Erythroblast (primary cell): Measurements from ENCODE around the gene SMTN.
"Not testable (repeated sequence)": the region's sequence is repeated elsewhere in the genome, so short reads cannot be mapped to it uniquely, and the experiment has no call there.

Experiments used
- DNase-seq, 2 experiments: peaks; one replicate each; lab custom pipeline; 2025; lab: John Stamatoyannopoulos, UW
- GATA1 ChIP-seq: IDR thresholded peaks from 2 replicates; pipeline ENCODE4 v1.6.1; 2011; ENCODE audit warnings: low read depth, mild to moderate bottlenecking, control low read depth, low read length, moderate library complexity
- POLR2A ChIP-seq: IDR thresholded peaks from 2 replicates; pipeline ENCODE4 v1.6.1; 2011; ENCODE audit warnings: mild to moderate bottlenecking, low read length

The SMTN gene

DNA sequence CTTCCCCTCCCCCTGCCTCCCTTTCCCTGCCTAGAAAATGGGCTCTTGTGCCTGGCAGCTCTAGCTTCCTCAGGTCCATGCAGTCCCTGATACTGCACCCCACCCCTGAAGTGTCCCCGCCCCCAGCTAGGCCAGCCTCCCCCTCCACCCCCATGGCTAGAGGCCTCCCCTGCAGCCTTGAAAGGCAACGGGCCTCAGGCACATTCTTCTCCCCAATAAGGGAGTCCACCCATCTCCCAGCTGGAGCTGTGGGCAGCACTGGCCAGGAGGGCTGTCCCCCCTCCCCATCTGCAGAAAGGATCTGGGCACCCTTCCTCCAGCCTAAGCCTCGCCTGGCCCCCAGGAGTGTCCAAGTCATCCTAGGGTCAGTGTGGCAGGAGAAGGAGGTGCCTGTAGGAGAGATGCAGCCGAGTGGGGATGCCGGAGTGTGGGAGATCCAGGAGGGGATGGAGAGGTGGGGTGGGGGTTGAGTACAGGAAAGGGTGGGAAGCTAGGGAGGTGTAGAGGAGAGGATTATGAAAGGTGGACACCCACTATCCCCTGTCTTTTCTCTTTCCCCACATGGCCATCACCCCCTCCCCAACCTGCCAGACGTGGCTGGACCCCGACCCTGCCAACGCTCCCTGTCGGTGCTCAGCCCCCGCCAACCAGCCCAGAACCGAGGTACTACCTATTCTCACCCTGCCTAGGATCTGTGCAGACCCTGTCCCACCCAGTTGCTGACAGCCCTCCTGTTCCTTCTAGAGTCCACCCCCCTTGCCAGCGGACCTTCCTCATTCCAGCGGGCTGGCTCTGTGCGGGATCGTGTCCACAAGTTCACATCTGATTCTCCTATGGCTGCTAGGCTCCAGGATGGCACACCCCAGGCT lies 9.3 kb downstream of the SMTN start:
- TF ChIP-seq GATA1: no peak
- TF ChIP-seq POLR2A: no peak

DNA sequence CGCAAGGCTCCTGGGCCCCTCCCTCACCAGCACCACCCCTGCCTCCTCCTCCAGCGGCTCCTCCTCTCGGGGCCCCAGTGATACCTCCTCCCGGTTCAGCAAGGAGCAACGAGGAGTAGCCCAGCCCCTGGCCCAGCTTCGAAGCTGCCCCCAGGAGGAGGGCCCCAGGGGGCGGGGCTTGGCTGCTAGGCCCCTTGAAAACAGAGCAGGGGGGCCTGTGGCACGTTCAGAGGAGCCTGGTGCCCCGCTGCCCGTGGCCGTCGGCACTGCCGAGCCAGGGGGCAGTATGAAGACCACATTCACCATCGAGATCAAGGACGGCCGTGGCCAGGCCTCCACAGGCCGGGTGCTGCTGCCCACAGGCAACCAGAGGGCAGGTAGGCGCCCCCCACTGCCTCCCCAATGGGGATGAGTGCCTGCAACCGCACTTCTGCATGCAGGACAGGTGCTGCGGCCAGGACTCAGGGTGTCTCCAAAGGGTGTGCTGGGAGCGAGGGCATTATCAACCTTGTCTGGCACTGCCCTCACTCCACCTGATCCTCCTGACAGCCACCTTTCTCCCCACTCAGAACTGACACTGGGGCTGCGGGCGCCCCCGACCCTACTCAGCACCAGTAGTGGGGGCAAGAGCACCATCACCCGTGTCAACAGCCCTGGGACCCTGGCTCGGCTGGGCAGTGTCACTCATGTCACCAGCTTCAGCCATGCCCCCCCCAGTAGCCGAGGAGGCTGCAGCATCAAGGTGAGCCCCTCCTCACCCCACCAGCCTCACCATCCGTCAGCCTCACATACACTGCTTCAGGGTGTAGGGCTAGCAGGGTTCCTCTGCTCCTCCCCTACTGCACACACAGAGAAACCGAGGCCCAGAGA lies 10.2 kb downstream of the SMTN start:
- TF ChIP-seq POLR2A: no peak
- no peak for TF ChIP-seq GATA1
- no peak for DNase-seq

More for the DNA sequence above, 9.3 kb downstream of the SMTN start:
- DNase-seq: peak; percentile 34 to 53

- DNase-seq: no peak
- TF ChIP-seq GATA1 (no peak), POLR2A (no peak)
Measured at GRCh38 chr22:31092161-31092560, 11.0 kb downstream of the SMTN start.

GRCh38 chr22:31093086-31093850 lies 12.2 kb downstream of the SMTN start:
- TF ChIP-seq GATA1: no peak
- no peak for TF ChIP-seq POLR2A
- no peak for DNase-seq

DNA sequence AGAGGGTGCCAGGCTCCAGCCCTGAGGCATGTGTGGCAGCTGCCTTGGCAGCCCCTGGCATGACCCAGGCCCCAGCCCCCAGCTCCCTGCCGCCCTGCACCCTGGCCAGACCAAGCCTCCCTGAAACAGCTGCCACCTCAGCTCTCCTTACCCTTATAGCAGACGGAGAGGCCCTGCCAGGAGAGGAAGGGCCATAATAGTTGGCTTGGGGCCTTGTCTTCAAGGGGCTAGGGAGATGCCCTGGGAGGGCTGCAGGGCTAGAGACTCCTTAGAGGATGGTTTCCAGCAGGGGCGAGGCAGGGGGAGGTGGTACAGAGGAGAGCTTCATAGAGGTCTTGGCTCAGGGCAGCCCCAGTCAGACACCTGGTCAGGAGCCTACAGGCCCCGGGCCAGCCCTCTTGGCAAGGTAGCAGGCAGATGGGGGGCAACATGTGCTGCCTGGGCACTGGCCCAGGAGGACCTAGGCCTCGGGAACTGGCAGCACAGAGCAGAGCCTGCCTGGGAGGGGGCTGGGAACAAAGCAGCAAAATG lies 13.0 kb downstream of the SMTN start:
- no peak for DNase-seq
- no peak for TF ChIP-seq GATA1
- TF ChIP-seq POLR2A: no peak

- TF ChIP-seq POLR2A (no peak), GATA1 (no peak)
- DNase-seq: no peak
Measured at GRCh38 chr22:31094741-31095140, 13.6 kb downstream of the SMTN start.

- TF ChIP-seq GATA1 (no peak), POLR2A (no peak)
- DNase-seq: no peak
Measured at GRCh38 chr22:31095637-31096249, 14.6 kb downstream of the SMTN start.

DNA sequence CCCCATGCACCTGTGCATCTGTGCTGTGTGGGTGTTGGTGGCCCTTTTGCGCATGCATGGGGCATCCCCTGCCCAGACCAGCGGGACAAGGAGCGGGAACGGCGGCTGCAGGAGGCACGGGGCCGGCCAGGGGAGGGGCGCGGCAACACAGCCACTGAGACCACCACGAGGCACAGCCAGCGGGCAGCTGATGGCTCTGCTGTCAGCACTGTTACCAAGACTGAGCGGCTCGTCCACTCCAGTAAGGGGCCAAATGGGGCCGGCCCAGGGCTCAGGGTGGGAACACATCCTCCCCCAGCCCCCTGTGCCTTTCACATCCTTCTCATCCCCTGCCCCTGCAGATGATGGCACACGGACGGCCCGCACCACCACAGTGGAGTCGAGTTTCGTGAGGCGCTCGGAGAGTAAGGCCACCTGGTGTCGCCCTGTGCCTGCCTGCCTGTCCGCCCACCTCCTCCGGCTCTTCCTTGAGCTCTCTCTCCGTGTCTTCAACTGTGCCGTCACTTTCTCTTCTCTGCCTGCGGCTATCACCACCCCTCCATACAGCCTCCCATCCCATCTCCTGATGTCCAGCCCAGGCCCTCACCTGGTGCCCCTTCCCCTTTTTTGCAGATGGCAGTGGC lies 15.7 kb downstream of the SMTN start:
- TF ChIP-seq GATA1 (no peak), POLR2A (no peak)
- no peak for DNase-seq

DNA sequence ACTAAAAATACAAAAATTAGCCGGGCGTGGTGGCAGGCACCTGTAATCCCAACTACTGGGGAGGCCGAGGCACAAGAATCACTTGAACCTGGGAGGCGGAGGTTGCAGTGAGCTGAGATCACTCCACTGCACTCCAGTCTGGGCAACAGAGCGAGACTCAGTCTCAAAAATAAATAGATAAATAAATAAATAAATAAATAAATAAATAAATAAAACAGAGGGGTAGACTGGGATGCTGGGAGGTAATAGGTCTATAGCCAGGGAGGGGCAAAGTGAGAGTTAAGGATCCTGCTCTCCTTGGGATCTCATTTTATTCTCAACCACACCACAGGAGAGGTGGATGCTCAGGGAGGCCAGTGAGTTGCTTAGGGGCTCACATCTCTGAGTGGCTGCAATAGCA lies 16.4 kb downstream of the SMTN start:
- DNase-seq: not testable (repeated sequence)

DNA sequence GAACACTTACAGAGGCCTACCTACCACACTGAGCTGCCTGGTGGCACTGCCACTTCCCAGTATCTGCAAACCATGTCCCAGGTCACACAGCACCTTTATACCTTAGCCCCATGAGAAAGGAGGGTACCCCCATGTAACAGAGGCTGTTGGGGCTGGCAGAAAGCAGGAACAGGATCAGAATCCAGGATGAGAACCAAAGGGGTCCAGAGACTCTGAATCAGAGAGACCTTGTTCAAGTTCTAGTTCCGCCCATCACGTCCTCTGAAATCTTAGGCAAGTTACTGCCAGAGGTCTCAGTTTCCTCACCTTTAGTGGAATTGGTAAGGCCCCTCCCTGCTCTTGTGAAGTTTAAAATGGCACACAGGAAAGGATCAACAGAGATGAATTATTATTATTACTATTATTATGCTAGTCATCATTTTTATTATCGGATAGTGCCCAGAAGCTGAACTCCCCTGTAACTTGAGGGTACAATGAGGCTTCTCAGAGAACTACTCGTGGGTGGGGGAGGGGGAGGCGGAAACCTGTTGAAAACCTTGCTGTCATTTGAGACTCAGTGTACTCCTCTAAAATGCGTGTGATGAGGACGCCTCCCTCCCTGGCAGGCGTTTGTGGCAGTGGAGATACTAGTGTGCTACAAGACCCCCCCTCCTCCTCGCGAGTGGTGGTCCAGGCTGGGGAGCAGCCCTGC lies 17.0 kb downstream of the SMTN start:
- TF ChIP-seq GATA1 (no peak), POLR2A (no peak)
- DNase-seq: no peak

DNA sequence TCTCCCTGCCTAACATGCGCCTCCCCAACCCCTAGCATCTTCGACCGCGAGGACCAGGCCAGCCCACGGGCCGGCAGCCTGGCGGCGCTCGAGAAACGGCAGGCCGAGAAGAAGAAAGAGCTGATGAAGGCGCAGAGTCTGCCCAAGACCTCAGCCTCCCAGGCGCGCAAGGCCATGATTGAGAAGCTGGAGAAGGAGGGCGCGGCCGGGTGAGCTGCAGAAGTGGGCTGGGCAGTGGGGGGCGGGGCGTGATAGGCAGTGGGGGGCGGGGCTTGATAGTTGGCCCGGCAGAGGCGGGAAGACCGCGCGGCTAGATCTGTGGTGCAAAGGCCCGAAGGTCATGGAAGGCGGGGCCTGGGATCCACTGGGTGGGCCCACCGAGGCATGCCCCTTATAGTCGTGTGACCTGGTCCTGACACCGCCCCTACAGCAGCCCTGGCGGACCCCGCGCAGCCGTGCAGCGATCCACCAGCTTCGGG lies 17.6 kb downstream of the SMTN start:
- peak; percentile 31 to 53 for DNase-seq
- no peak for TF ChIP-seq POLR2A
- no peak for TF ChIP-seq GATA1

DNA sequence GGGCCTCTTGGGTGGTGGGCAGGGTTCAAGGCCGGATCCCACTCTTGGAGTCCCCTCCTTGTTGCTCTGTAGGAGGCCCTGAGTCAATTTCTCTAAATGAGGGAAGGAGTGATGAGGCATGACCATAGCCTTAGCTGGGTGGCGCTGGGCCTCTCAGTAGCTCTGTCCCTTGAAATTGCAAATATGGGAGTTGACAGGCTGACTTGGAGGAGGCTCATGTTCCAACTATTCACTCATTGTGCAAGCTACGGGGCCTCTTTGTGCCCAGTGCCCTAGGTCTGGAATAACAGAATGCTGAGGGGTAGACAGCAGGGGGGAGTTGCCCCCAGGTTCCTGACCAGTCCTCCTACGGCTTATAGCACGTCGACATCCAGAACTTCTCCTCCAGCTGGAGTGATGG lies 18.3 kb downstream of the SMTN start:
- DNase-seq: no peak
- TF ChIP-seq POLR2A (no peak), GATA1 (no peak)
